Cardiac muscle cell (in vitro differentiated cells and primary cell): ENCODE measurements around the gene HDAC7. TPM values are rescaled to one million over a fixed set of nuclear protein-coding genes. Genes with fewer than 3 reads are reported as not detected.

ENCODE experiments used
- DNase-seq, 2 donors: peaks; one replicate each; pipeline versions ENCODE4 v3.0.0 to v3.0.0-alpha.2; 2010 to 2017; ENCODE audit warnings: low read depth in 1 of 2, low spot score in 1 of 2
- H3K27ac ChIP-seq: fragments of 200-600 bp; sonication (generic); 2 replicates; pipeline ENCODE4 v1.5.1; 2016
- H3K27me3 ChIP-seq: fragments of 200-600 bp; sonication (generic); 2 replicates; pipeline ENCODE4 v1.6.0; 2016; ENCODE audit warnings: control low read depth
- H3K36me3 ChIP-seq: fragments of 200-600 bp; sonication (generic); 2 replicates; pipeline ENCODE4 v1.5.1; 2016; ENCODE audit warnings: control low read depth
- H3K4me1 ChIP-seq: fragments of 200-600 bp; sonication (generic); 2 replicates; pipeline ENCODE4 v1.8.1; 2017; ENCODE audit warnings: low read depth, mild to moderate bottlenecking, mixed run types
- H3K4me3 ChIP-seq: fragments of 200-600 bp; sonication (generic); 2 replicates; pipeline ENCODE4 v1.5.1; 2016; ENCODE audit warnings: mild to moderate bottlenecking
- H3K9me3 ChIP-seq: fragments of 200-600 bp; sonication (generic); 2 replicates; pipeline ENCODE4 v1.5.1; 2017; ENCODE audit warnings: low read depth, mild to moderate bottlenecking, control low read depth
- polyA plus RNA-seq: library from polyadenylated mRNA; unstranded; fragments of >200 nt; fragmentation: Nextera tagmentation; extraction: Ambion mirVana; gene quantifications from 2 replicates; pipeline ENCODE4 v1.2.1, GENCODE V29; 2016
- total RNA-seq: library from RNA; depleted of rRNA; stranded (reverse); fragments of >200 nt; gene quantifications from 2 replicates; pipeline ENCODE4 v1.2.3, GENCODE V29; 2016
- TF ChIP-seq, protein P1 (sequence below): IDR thresholded peaks from 2 replicates; pipeline ENCODE4 v1.5.1; 2012; ENCODE audit warnings: low read depth, mild to moderate bottlenecking, low read length

Gene HDAC7
- total and polyA plus RNA-seq, 2 experiments from 2014 or later = 43.7 to 93.0 TPM

DNA sequence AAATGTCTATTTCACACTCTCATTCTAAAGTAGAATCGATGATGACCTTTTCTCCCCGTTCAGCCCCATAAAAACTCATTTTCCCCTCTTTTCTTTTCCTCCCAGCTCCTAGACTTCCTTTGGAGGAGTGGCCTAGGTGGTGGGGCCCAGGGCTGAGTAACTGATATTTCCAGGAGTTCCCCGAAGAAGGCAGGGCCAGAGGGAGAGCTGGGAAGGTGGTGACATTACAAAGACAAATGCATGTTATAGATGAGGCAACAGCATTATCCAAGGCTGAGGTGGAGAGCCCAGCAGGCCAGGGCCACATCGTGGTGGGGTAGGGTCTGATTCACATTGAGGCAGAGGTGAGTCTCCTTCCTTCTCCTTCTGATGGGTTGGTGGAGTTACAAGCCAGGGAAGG, 22.2 kb upstream of the HDAC7 start:
- no peaks in the 10 kb centered on the region for H3K36me3 ChIP-seq
- DNase-seq = peak in 1 of 2 donors; percentile 59
- peaks cover 16% of the 10 kb centered on the region for H3K4me1 ChIP-seq
- no peak overlapping the region for H3K27ac ChIP-seq
- no peak overlapping the region for H3K4me3 ChIP-seq
- no peaks in the 10 kb centered on the region for H3K9me3 ChIP-seq
- TF ChIP-seq, protein P1, sequence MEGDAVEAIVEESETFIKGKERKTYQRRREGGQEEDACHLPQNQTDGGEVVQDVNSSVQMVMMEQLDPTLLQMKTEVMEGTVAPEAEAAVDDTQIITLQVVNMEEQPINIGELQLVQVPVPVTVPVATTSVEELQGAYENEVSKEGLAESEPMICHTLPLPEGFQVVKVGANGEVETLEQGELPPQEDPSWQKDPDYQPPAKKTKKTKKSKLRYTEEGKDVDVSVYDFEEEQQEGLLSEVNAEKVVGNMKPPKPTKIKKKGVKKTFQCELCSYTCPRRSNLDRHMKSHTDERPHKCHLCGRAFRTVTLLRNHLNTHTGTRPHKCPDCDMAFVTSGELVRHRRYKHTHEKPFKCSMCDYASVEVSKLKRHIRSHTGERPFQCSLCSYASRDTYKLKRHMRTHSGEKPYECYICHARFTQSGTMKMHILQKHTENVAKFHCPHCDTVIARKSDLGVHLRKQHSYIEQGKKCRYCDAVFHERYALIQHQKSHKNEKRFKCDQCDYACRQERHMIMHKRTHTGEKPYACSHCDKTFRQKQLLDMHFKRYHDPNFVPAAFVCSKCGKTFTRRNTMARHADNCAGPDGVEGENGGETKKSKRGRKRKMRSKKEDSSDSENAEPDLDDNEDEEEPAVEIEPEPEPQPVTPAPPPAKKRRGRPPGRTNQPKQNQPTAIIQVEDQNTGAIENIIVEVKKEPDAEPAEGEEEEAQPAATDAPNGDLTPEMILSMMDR = no peak
- no peaks in the 10 kb centered on the region for H3K27me3 ChIP-seq

DNA sequence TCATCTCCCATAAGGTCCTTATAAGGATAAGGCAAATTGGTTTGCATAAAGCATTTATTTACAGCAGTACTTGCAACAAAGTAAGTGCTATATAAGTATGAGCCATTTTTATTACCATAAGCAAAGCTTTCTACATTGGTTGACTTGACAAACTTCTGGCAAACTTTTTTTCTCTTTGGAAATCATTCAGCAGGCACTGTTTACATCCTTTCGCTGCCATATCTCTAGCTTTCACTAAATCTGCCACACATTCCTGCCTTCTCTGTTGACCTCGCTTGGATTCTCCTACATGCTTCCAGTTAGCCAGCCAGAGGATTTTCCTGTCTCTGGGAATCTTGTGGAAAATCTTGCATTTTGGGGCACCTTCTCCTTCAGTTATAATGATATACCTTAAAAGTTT, 21.8 kb upstream of the HDAC7 start:
- Histone ChIP-seq H3K4me1 (peaks cover 16% of the 10 kb centered on the region), H3K27ac (no peak overlapping the region), H3K36me3 (no peaks in the 10 kb centered on the region), H3K27me3 (no peaks in the 10 kb centered on the region), H3K4me3 (no peak overlapping the region), H3K9me3 (no peaks in the 10 kb centered on the region)
- TF ChIP-seq, protein P1 = no peak
- DNase-seq = peak in 1 of 2 donors; percentile 65

DNA sequence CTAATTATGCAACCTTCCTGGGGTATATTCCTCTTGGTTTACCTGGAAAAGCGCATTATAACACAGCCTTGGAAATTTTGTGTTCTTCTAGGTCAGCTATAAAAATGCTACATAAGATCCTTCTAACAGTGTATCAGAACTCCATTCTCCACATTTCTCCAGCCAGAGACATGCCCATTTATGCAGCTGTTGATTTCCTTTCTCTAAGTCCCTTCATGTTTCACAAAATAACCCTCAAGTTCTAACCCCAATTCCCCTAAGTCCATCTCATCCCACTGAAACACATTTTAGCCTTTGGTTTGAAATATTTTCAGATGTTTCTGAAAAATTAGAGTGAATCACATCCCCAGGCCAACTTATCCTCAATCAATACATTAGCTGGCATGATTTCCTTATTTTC, 20.9 kb upstream of the HDAC7 start:
- H3K27me3 ChIP-seq = no peaks in the 10 kb centered on the region
- H3K27ac ChIP-seq = no peak overlapping the region
- H3K36me3 ChIP-seq = no peaks in the 10 kb centered on the region
- TF ChIP-seq, protein P1 = no peak
- no peaks in the 10 kb centered on the region for H3K9me3 ChIP-seq
- H3K4me1 ChIP-seq = peaks cover 23% of the 10 kb centered on the region
- DNase-seq = no peak
- no peak overlapping the region for H3K4me3 ChIP-seq

DNA sequence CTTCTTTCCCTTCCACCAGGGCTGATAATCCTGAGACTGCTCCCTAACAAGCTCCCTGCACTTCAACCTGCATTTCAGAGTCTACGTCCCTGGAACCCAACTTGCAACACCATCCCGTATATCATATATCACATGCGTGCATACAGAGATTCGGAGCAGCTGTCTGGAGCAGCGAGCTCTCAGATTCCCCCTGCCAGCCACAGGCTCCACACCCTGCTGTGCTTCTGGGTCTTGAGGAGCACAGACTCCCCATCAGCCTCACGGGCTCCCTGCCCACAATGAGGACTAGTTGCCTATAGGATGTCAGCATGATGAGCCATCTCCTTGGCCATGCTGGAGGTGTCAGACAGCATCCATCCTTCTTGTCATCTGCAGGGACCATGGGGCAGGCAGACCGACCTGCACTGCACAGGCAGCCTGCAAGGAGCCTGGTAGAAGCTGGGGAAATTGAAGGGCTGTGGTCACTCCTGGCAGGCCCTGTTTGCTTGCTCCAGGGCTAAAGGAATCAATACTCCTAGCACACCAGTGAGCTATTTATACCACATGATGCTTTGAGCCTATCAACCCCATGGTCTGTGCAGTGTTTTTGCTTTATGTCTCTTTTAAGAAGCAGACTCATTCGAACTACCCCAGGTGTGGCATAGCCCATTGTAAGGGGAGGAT, 19.6 kb upstream of the HDAC7 start:
- no peaks in the 10 kb centered on the region for H3K36me3 ChIP-seq
- no peak for DNase-seq
- H3K27me3 ChIP-seq = no peaks in the 10 kb centered on the region
- peaks cover 27% of the 10 kb centered on the region for H3K4me1 ChIP-seq
- H3K4me3 ChIP-seq = no peak overlapping the region
- H3K9me3 ChIP-seq = no peaks in the 10 kb centered on the region
- TF ChIP-seq, protein P1 = no peak
- no peak overlapping the region for H3K27ac ChIP-seq

DNA sequence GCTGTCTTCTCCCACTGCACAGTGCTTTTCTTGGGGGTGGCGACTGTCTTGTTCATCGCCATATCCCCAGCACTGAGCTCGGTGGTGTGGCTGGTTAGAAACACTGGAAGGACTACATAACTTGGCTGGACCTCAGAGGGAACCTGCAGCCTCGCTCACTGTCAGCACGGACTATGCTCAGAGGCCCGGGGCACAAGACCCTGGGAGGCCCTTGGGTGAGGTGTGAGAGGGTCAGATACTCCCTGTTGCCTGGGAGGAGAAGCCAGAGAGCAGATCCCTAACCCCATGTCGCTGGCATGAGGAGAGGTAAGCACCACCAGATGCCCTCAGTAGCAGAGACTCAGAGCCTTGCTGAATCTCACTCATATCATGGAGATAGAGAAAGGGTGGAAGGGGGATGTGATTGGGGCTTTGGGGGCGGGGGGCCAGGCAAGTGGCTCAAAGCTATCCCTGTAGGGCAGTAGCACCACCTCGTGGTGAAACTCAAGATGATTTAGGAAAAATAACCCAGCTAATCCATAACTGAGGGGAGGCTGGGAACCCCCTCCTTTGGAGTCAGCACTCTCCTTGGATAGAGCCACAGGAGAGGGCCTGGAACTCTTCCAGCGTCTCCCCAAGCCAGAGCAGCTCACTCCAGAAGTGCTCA, 18.7 kb upstream of the HDAC7 start:
- Histone ChIP-seq H3K27ac (no peak overlapping the region), H3K36me3 (no peaks in the 10 kb centered on the region), H3K4me3 (no peak overlapping the region), H3K9me3 (no peaks in the 10 kb centered on the region), H3K4me1 (peaks cover 27% of the 10 kb centered on the region), H3K27me3 (no peaks in the 10 kb centered on the region)
- TF ChIP-seq, protein P1 = peak; percentile 36
- DNase-seq = peak; percentile 47 to 58
